HG03575 (cell line): ENCODE data around the gene LCE1A.

Experiments
- ATAC-seq: cut with Tn5 transposase; IDR thresholded peaks from one replicate; pipeline ENCODE4 v1.9.1; 2021; ENCODE audit not compliant: unreplicated experiment, insufficient number of reproducible peaks, low FRiP score; ENCODE audit errors: extremely low read depth

Gene LCE1A

GRCh38 chr1:152827173-152827572 is at the start of gene LCE1A:
LCE1A (plus strand) TSS chr1:152827473; CDS start chr1:152827473, 0 bp downstream.
- ATAC-seq, result no peak

GRCh38 chr1:152777510-152778137 is 49.6 kb upstream of the LCE1A start:
- ATAC-seq, result no peak

- ATAC-seq, result no peak
Measured at GRCh38 chr1:152783095-152783494, 44.2 kb upstream of the LCE1A start.

- no peak for ATAC-seq
Measured at GRCh38 chr1:152786077-152786476, 41.2 kb upstream of the LCE1A start, which contains the start of gene LCE1E. LCE1E (plus strand) TSS chr1:152786257; CDS start chr1:152787300, 1,043 bp downstream.

- ATAC-seq, result no peak
Measured at GRCh38 chr1:152795686-152796085, 31.6 kb upstream of the LCE1A start.

- no peak for ATAC-seq
Measured at GRCh38 chr1:152796421-152796820, 30.9 kb upstream of the LCE1A start, which contains the start of gene LCE1D. LCE1D (plus strand) TSS chr1:152796721; CDS start chr1:152797795, 1,074 bp downstream.

- no peak for ATAC-seq
Measured at GRCh38 chr1:152801333-152801732, 25.9 kb upstream of the LCE1A start.

GRCh38 chr1:152806576-152806975 is 20.7 kb upstream of the LCE1A start, which contains the start of gene LCE1C:
LCE1C (minus strand) TSS chr1:152806651; CDS start chr1:152805478, 1,173 bp downstream.
- ATAC-seq, result no peak

GRCh38 chr1:152811050-152811449 is 16.2 kb upstream of the LCE1A start:
- ATAC-seq, result no peak

GRCh38 chr1:152811671-152812070 is 15.6 kb upstream of the LCE1A start, which contains the start of gene LCE1B:
LCE1B (plus strand) TSS chr1:152811971; CDS start chr1:152812447, 476 bp downstream.
- no peak for ATAC-seq

GRCh38 chr1:152817309-152817708 is 10.0 kb upstream of the LCE1A start:
- no peak for ATAC-seq

GRCh38 chr1:152823294-152823693 is 4.0 kb upstream of the LCE1A start:
- no peak for ATAC-seq

- no peak for ATAC-seq
Measured at GRCh38 chr1:152824964-152825363, 2.3 kb upstream of the LCE1A start.

- ATAC-seq, result no peak
Measured at GRCh38 chr1:152836870-152837269, 9.6 kb downstream of the LCE1A start.

GRCh38 chr1:152842556-152842955 is 15.3 kb downstream of the LCE1A start, which contains the start of gene LCE6A:
LCE6A (plus strand) TSS chr1:152842856; CDS start chr1:152843521, 665 bp downstream.
- no peak for ATAC-seq

- no peak for ATAC-seq
Measured at GRCh38 chr1:152855661-152856060, 28.4 kb downstream of the LCE1A start.

- no peak for ATAC-seq
Measured at GRCh38 chr1:152858062-152858461, 30.8 kb downstream of the LCE1A start.

GRCh38 chr1:152859696-152860095 is 32.4 kb downstream of the LCE1A start, which contains the start of gene LCE7A:
LCE7A (plus strand) TSS chr1:152859996; CDS start chr1:152860698, 702 bp downstream.
- no peak for ATAC-seq

GRCh38 chr1:152860129-152860528 is 32.9 kb downstream of the LCE1A start:
- no peak for ATAC-seq

- ATAC-seq, result no peak
Measured at GRCh38 chr1:152861374-152861773, 34.1 kb downstream of the LCE1A start.
